Body of pancreas (tissue), 4 donors: Measurements from ENCODE around the gene PDCD10. TPM values are rescaled to one million over a fixed set of nuclear protein-coding genes. Genes with fewer than 3 reads are reported as not detected.

Experiments
- ATAC-seq: fragments of 150-250 bp; one replicate; pipeline ENCODE4 v1.9.1; 2016
- DNase-seq, 4 donors: peaks; one replicate each; pipeline ENCODE4 v3.0.0-alpha.2; 2019
- H3K27ac ChIP-seq, 4 donors: fragments of 200-600 bp; sonication (generic); 1 replicate in 3 of 4; 2 replicates in 1 of 4; pipeline versions ENCODE4 v1.5.1 to v1.6.1; 2016 to 2019; ENCODE audit warnings: mild to moderate bottlenecking in 1 of 4, mixed read lengths in 1 of 4, moderate library complexity in 1 of 4
- H3K27me3 ChIP-seq, 2 donors: fragments of 200-600 bp; sonication (generic); one replicate each; pipeline ENCODE4 v1.6.0; 2016; ENCODE audit warnings: mild to moderate bottlenecking in 1 of 2
- H3K36me3 ChIP-seq, 2 donors: fragments of 200-600 bp; sonication (generic); replicated peaks in 1 of 2; 2 replicates each; pipeline ENCODE4 v1.5.1; 2016; ENCODE audit warnings: low read depth in 2 of 2; ENCODE audit not compliant: insufficient read depth in 1 of 2
- H3K4me1 ChIP-seq: fragments of 200-600 bp; sonication (generic); one replicate; pipeline ENCODE4 v1.6.0; 2016
- H3K4me3 ChIP-seq, 2 donors: fragments of 200-600 bp; sonication (generic); 1 replicate in 1 of 2; 2 replicates in 1 of 2; pipeline ENCODE4 v1.5.1; 2016 to 2019
- H3K9me3 ChIP-seq, 3 donors: fragments of 200-600 bp; sonication (generic); 1 replicate in 2 of 3; 2 replicates in 1 of 3; pipeline ENCODE4 v1.5.1; 2016
- POLR2A ChIP-seq, 3 donors: fragments of 450-650 bp; IDR thresholded peaks; one replicate each; pipeline ENCODE4 v1.6.1; 2016; ENCODE audit warnings: antibody characterized with exemption in 3 of 3, mild to moderate bottlenecking in 2 of 3
- WGBS, 2 donors: methylation state at CpG; one replicate each; pipeline ENCODE4 v1.1.5; 2017; 5-methylcytosine and 5-hydroxymethylcytosine counted together
- intact Hi-C: fragments of 100-400 bp; cut with DNase I; formaldehyde crosslinking; loops from one replicate; pipeline ENCODE4 v1.15.1; 2023
- total RNA-seq, 2 donors: library from RNA; depleted of rRNA; stranded (reverse); fragments of >200 nt; gene quantifications; one replicate each; pipeline ENCODE4 v1.1.0, GENCODE V29; 2016
- TF ChIP-seq, protein P1 (sequence below), 7 experiments: fragments of 450-650 bp in 4 of 7; fragments of 200-600 bp in 3 of 7; sonication (generic) in 3 of 7; IDR thresholded peaks; one replicate each; pipeline ENCODE4 v1.5.1; 2016 to 2019; ENCODE audit warnings: antibody characterized with exemption in 7 of 7

PDCD10 gene
- total RNA-seq, 2 donors from 2014 or later, result 24.4 to 36.1 TPM

DNA sequence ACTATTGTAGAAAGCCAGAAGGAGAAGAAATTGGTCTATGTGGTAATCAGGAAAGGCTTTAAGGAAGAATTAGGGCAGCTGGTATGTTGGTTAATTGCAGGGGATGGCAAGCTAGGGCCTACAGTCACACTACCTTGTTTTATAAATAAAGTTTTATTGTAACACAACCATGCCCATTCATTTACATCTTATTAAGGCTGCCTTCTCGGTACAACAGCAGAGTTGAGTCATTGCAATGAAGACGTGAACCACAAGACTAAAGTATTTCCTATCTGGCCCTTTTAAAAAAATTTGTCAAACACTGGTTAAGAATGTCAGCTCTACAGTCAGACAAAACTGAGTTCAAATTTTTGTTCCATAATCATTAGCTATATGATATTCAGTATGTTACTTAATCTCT lies 9.1 kb upstream of the PDCD10 start:
- Histone ChIP-seq H3K4me3 (no peak overlapping the region), H3K27me3 (no peaks in the 10 kb centered on the region), H3K4me1 (peaks cover 20% of the 10 kb centered on the region), H3K27ac (no peak overlapping the region), H3K9me3 (no peaks in the 10 kb centered on the region), H3K36me3 (no peaks in the 10 kb centered on the region)
- TF ChIP-seq, protein P1, sequence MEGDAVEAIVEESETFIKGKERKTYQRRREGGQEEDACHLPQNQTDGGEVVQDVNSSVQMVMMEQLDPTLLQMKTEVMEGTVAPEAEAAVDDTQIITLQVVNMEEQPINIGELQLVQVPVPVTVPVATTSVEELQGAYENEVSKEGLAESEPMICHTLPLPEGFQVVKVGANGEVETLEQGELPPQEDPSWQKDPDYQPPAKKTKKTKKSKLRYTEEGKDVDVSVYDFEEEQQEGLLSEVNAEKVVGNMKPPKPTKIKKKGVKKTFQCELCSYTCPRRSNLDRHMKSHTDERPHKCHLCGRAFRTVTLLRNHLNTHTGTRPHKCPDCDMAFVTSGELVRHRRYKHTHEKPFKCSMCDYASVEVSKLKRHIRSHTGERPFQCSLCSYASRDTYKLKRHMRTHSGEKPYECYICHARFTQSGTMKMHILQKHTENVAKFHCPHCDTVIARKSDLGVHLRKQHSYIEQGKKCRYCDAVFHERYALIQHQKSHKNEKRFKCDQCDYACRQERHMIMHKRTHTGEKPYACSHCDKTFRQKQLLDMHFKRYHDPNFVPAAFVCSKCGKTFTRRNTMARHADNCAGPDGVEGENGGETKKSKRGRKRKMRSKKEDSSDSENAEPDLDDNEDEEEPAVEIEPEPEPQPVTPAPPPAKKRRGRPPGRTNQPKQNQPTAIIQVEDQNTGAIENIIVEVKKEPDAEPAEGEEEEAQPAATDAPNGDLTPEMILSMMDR (IDR thresholded peaks at IDR 0.05), result no peak
- WGBS, 2 donors, result 85 to 97% methylated on average over 2 of the region's 2 CpGs
- intact Hi-C loops, result no loop called here
- DNase-seq (no peak), ATAC-seq (no peak)

- DNase-seq (no peak), ATAC-seq (no peak)
- Histone ChIP-seq H3K9me3 (no peaks in the 10 kb centered on the region), H3K27ac (no peak overlapping the region), H3K27me3 (no peaks in the 10 kb centered on the region), H3K36me3 (no peaks in the 10 kb centered on the region), H3K4me3 (no peak overlapping the region), H3K4me1 (peaks cover 9% of the 10 kb centered on the region)
- intact Hi-C loops, result no loop called here
- WGBS, 2 donors, result 42 to 58% methylated on average over 2 of the region's 2 CpGs
- TF ChIP-seq, protein P1 (IDR thresholded peaks at IDR 0.05), result no peak
- TF ChIP-seq POLR2A (IDR thresholded peaks at IDR 0.05), result no peak
Measured at GRCh38 chr3:167742338-167742737, 7.6 kb upstream of the PDCD10 start.

DNA sequence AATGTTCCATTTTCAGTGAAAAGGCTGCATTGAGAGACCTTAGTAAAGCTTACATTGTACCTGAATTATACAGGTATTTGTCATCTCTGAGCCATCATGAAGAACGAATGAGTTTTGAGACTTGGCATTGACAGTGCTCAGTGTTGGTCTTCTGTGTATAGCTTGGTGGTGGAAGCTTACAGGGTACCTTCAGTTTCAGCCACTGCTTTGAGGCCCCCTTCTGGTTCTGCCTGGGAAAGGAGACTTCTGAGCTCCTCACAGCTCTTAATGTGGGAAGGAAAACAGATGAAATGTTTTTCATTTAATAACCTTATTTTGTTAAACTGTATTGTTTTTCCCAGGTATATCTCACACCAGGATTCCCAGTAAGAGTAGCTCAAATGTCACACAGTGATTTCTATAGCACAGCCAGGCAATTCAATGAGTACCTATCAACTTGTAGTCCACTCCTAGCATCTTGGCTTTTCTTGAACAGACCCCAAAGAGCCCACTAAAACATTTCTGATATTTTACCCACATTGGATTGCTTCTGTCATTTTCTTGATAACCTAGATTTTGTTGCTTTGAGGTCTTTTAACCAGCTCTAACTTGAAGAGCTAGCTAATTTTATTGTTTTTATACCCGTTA lies 6.4 kb upstream of the PDCD10 start:
- peak; percentile 65 for ATAC-seq
- TF ChIP-seq, protein P1 (IDR thresholded peaks at IDR 0.05), result peak in 6 of 7 experiments; percentile 17 to 40 (median 33)
- TF ChIP-seq POLR2A (IDR thresholded peaks at IDR 0.05), result no peak
- peak; percentile 21 to 60 (median 33) for DNase-seq
- H3K36me3 ChIP-seq, result no peaks in the 10 kb centered on the region
- no peaks in the 10 kb centered on the region for H3K9me3 ChIP-seq
- 50 to 53% methylated on average over 2 of the region's 2 CpGs for WGBS, 2 donors
- H3K27ac ChIP-seq, result no peak overlapping the region
- intact Hi-C loops, result no loop called here
- H3K4me3 ChIP-seq, result no peak overlapping the region
- peaks cover 9% of the 10 kb centered on the region for H3K4me1 ChIP-seq
- no peaks in the 10 kb centered on the region for H3K27me3 ChIP-seq

DNA sequence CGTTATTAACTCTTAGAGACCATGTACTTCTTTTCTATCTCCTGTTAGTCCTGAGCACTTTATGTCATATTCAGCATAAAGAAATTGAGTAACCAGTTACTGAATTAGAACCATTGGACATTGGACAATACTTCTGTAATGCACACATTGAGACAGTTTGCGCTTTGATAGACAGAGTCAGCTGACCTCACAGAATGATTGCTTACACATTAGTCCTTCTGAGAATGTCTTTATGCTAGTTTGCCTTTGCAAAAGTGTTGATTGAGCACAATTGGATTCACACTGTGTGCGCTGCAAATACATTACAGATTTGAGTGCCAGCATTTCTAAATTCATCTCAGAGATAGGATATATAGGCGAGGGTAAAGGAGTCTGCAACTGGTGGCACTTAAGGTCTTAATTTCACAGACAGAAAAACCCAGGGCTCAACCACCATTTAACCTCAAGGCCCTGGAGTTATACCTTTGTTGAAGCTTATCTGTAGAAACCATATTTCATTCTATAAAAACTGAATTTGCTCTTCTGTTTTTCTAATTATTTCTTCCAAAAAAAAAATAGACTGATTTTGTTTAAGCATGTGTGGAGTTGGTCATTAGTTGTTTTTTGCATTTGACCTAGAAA lies 4.6 kb upstream of the PDCD10 start:
- H3K4me3 ChIP-seq, result no peak overlapping the region
- no peaks in the 10 kb centered on the region for H3K36me3 ChIP-seq
- no peaks in the 10 kb centered on the region for H3K9me3 ChIP-seq
- intact Hi-C loops, result no loop called here
- H3K4me1 ChIP-seq, result peaks cover 9% of the 10 kb centered on the region
- 54 to 59% methylated on average over 4 of the region's 4 CpGs for WGBS, 2 donors
- no peak overlapping the region for H3K27ac ChIP-seq
- no peak for TF ChIP-seq POLR2A (IDR thresholded peaks at IDR 0.05)
- TF ChIP-seq, protein P1 (IDR thresholded peaks at IDR 0.05), result no peak
- ATAC-seq, result no peak
- DNase-seq, result no peak
- no peaks in the 10 kb centered on the region for H3K27me3 ChIP-seq

- WGBS, 2 donors, result 41 to 48% methylated on average over 2 of the region's 2 CpGs
- Histone ChIP-seq H3K4me1 (peaks cover 18% of the 10 kb centered on the region), H3K27ac (no peak overlapping the region), H3K27me3 (no peaks in the 10 kb centered on the region), H3K36me3 (no peaks in the 10 kb centered on the region), H3K4me3 (no peak overlapping the region), H3K9me3 (no peaks in the 10 kb centered on the region)
- ATAC-seq (no peak), DNase-seq (no peak)
- no peak for TF ChIP-seq POLR2A (IDR thresholded peaks at IDR 0.05)
- TF ChIP-seq, protein P1 (IDR thresholded peaks at IDR 0.05), result no peak
- intact Hi-C loops, result no loop called here
Measured at GRCh38 chr3:167738037-167738436, 3.3 kb upstream of the PDCD10 start.
